Astrocyte of the spinal cord (primary cell): ENCODE measurements around the gene SOX4.

Experiments used
- DNase-seq: peaks from one replicate; pipeline ENCODE4 v3.0.0; 2011; ENCODE audit warnings: low read depth, low spot score
- H3K4me3 ChIP-seq: 2 replicates; pipeline ENCODE4 v1.5.1; 2011; ENCODE audit warnings: low read depth, mild to moderate bottlenecking, low read length, moderate library complexity
- CTCF ChIP-seq: IDR thresholded peaks from 2 replicates; pipeline ENCODE4 v1.5.1; 2012; ENCODE audit warnings: low read depth, mild to moderate bottlenecking, low read length, inconsistent platforms
- in situ Hi-C: cut with HindIII; loops from 2 replicates; pipeline ENCODE4 v1.10.0; 2017; ENCODE audit warnings: low sequenced_read_pairs

Gene SOX4

GRCh38 chr6:21596949-21597682, 3.6 kb downstream of the SOX4 start:
- peak overlapping the region; percentile 71 for H3K4me3 ChIP-seq
- TF ChIP-seq CTCF: peak; percentile 32
- DNase-seq: peak; percentile 81
- in situ Hi-C loops: no loop called here

GRCh38 chr6:21597801-21598673, 4.5 kb downstream of the SOX4 start:
- H3K4me3 ChIP-seq: peak overlapping the region; percentile 71
- in situ Hi-C loops: no loop called here
- peak; percentile 49 for DNase-seq
- TF ChIP-seq CTCF: no peak

GRCh38 chr6:21598674-21599023, 5.1 kb downstream of the SOX4 start:
- in situ Hi-C loops: no loop called here
- peak overlapping the region; percentile 71 for H3K4me3 ChIP-seq
- peak; percentile 16 for DNase-seq
- TF ChIP-seq CTCF: no peak

GRCh38 chr6:21599051-21599696, 5.6 kb downstream of the SOX4 start:
- no peak for TF ChIP-seq CTCF
- H3K4me3 ChIP-seq: no peak overlapping the region
- no peak for DNase-seq
- in situ Hi-C loops: no loop called here

- in situ Hi-C loops: no loop called here
- H3K4me3 ChIP-seq: no peak overlapping the region
- TF ChIP-seq CTCF: no peak
- no peak for DNase-seq
These were observed 7.9 kb downstream of the SOX4 start for GRCh38 chr6:21601339-21601923.

- DNase-seq: no peak
- in situ Hi-C loops: no loop called here
- TF ChIP-seq CTCF: no peak
- H3K4me3 ChIP-seq: no peak overlapping the region
These were observed 8.4 kb downstream of the SOX4 start for GRCh38 chr6:21601932-21602390.
